Mesodermal cell (in vitro differentiated cells): ENCODE measurements around the gene CECR2.

Source experiments
- H3K27ac ChIP-seq: 2 replicates; pipeline ENCODE4 v1.7.0; 2013; ENCODE audit warnings: mild to moderate bottlenecking, low read depth, low read length, moderate library complexity; ENCODE audit not compliant: severe bottlenecking
- H3K36me3 ChIP-seq: 2 replicates; pipeline ENCODE4 v1.7.1; 2013; ENCODE audit warnings: mild to moderate bottlenecking, low read length, moderate library complexity; ENCODE audit not compliant: control insufficient read depth, insufficient read depth
- H3K4me1 ChIP-seq: one replicate; pipeline ENCODE4 v1.7.1; 2013; ENCODE audit warnings: mild to moderate bottlenecking, low read length; ENCODE audit not compliant: insufficient read depth, control insufficient read depth, poor library complexity, severe bottlenecking
- H3K4me3 ChIP-seq: 2 replicates; pipeline ENCODE4 v1.7.0; 2013; ENCODE audit warnings: low read length, control low read depth, mild to moderate bottlenecking; ENCODE audit not compliant: insufficient read depth, poor library complexity, severe bottlenecking; ENCODE audit errors: extremely low read depth
- H3K9me3 ChIP-seq: 2 replicates; pipeline ENCODE4 v1.7.1; 2013; ENCODE audit warnings: mild to moderate bottlenecking, low read length, moderate library complexity; ENCODE audit not compliant: control insufficient read depth
- WGBS, 2 experiments: methylation state at CpG; one replicate each; pipeline ENCODE4 v1.1.5; 2013; ENCODE audit warnings: missing lambda C conversion rate in 2 of 2; ENCODE audit not compliant: insufficient coverage in 2 of 2; 5-methylcytosine and 5-hydroxymethylcytosine counted together

CECR2 gene

GRCh38 chr22:17380359-17381087 is 11.3 kb downstream of the CECR2 start:
- Histone ChIP-seq H3K4me3 (no peak overlapping the region), H3K36me3 (peaks cover 3% of the 10 kb centered on the region), H3K4me1 (peaks cover 29% of the 10 kb centered on the region), H3K27ac (no peak overlapping the region), H3K9me3 (peaks cover 24% of the 10 kb centered on the region)
- WGBS, 2 experiments: 44 to 100% methylated on average over 1 to 3 of the region's 6 CpGs

- Histone ChIP-seq H3K36me3 (peaks cover 3% of the 10 kb centered on the region), H3K4me1 (peaks cover 25% of the 10 kb centered on the region), H3K9me3 (peaks cover 24% of the 10 kb centered on the region), H3K27ac (no peak overlapping the region), H3K4me3 (no peak overlapping the region)
- WGBS, 2 experiments: 51 to 64% methylated on average over 8 of the region's 12 CpGs
Measured at GRCh38 chr22:17381192-17381913, 12.1 kb downstream of the CECR2 start.

DNA sequence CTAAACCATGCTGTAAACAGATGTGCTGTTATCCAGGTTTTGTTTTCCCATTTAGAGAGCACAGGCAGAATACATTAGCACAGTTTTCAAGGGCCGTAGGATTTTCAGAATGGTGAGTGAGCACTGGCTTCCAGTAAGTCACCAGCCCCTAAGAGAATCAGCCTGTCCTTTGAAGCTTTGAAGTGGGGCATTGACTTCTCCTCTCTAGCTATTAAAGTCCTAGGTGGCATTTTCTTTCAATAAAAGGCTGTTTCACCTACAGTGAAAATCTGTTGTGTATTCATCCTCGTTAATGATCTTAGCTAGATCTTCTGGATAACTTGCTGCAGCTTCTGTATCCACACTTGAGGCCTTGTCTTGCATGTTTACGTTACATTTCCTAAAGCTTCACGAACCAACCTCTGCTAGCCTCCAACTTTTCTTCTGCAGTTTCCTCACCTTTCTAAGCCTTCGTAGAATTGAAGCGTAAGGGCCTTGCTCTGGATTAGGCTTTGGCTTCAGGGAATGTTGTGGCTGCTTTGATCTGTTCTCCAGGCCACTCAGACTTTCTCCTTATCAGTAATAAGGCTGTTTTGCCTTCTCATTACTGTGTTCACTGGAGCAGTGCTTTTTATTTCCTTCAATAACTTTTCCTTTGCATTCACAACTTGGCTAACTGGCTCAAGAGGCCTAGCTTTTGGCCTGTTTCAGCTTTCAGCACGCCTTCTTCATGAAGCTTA is 15.5 kb downstream of the CECR2 start:
- Histone ChIP-seq H3K27ac (peak overlapping the region; percentile 51), H3K9me3 (peaks cover 24% of the 10 kb centered on the region), H3K4me3 (no peak overlapping the region), H3K36me3 (peaks cover 27% of the 10 kb centered on the region), H3K4me1 (peaks cover 17% of the 10 kb centered on the region)
- 90 to 91% methylated on average over 4 to 7 of the region's 7 CpGs for WGBS, 2 experiments

GRCh38 chr22:17387356-17387755 is 18.1 kb downstream of the CECR2 start:
- H3K36me3 ChIP-seq: peaks cover 33% of the 10 kb centered on the region

DNA sequence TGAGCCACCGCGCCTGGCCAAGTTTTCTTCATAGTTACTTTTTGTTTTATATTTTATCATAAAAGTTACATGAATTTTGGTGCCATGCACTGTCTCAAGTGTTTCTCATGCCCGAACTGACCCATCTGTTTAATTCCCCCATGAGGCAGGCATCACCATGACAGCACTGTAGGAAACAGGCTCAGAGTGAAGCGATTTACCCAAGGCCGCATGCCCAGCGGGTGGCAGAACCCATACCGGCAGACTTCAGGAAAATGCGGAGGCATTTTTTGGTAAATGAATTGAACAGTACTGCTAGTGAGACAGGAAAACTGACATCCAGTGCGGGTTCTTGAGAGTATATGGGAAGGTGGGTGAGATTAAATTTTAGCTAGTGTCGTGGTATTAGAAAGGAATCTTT is 19.0 kb downstream of the CECR2 start:
- Histone ChIP-seq H3K36me3 (peaks cover 33% of the 10 kb centered on the region), H3K9me3 (peaks cover 17% of the 10 kb centered on the region), H3K4me1 (peaks cover 3% of the 10 kb centered on the region), H3K27ac (no peak overlapping the region), H3K4me3 (no peak overlapping the region)
- WGBS, 2 experiments: 68 to 79% methylated on average over 6 to 8 of the region's 10 CpGs

More at GRCh38 chr22:17387356-17387755, 18.1 kb downstream of the CECR2 start:
- 86 to 93% methylated on average over 7 of the region's 9 CpGs for WGBS, 2 experiments
- Histone ChIP-seq H3K9me3 (peaks cover 24% of the 10 kb centered on the region), H3K4me1 (peaks cover 3% of the 10 kb centered on the region), H3K4me3 (no peak overlapping the region), H3K27ac (peak overlapping the region; percentile 55)

- no peak overlapping the region for H3K4me3 ChIP-seq
- no peaks in the 10 kb centered on the region for H3K9me3 ChIP-seq
- H3K4me1 ChIP-seq: peaks cover 3% of the 10 kb centered on the region
- no peak overlapping the region for H3K27ac ChIP-seq
- WGBS, 2 experiments: 89 to 92% methylated on average over 2 of the region's 5 CpGs
- peaks cover 33% of the 10 kb centered on the region for H3K36me3 ChIP-seq
Measured at GRCh38 chr22:17390087-17390486, 20.8 kb downstream of the CECR2 start.

DNA sequence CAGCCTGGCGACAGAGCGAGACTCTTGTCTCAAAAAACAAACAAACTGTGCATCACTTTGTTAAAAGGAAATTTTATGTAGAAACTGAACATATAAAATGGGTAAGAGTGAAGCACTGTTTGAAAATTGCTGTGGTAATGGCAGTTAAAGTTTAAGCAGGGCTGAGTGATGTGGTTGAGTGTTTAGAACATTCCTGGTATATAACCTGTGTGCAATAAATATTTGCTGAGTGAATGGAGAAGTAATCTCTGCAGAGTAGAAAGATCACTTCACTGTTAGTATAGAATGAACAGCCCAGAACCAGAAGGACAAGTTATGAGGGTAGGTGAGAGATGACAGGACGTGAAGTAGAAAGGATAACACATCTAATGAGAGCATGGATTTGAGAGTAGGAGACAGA is 27.3 kb downstream of the CECR2 start:
- Histone ChIP-seq H3K27ac (no peak overlapping the region), H3K4me1 (peaks cover 4% of the 10 kb centered on the region), H3K36me3 (peaks cover 9% of the 10 kb centered on the region), H3K4me3 (no peak overlapping the region), H3K9me3 (no peaks in the 10 kb centered on the region)
- 100% methylated on average over 3 of the region's 3 CpGs for WGBS, 2 experiments

DNA sequence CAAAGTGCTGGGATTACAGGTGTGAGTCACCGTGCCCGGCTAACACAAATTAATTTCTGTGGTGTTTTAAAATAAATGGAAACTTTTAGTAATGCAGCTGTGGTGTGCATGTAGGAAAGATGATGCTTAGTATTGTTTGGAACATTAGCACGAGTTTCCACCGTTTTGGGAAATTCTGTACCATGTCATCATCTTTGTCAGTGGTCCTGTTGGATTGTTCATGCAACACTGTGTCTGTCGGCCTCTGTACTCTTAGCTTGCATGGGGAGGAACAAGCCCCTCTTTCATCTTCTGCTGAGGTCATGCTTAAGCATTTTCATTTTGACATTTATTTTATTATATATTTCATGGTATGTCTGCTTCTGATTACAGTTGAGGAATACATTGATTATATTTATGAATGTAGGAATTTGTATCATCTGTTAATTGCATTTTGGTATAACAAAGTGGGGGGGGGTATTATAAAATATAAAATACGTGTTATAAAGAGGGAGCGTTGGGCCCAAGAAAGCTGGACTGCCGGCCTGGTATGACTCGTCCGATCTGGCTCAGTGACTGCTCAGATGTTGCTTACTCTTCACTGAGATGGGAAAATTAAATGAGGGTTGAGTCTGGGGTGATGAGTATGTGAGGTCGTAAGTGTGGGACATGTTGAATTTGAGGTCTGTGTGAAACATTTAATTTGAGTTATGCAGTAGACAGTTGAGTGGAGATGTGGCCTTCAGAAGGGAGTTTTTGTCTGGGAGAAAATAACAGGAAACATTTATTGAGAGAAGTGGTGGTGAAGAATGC is 28.7 kb downstream of the CECR2 start:
- 95% methylated on average over 8 to 9 of the region's 11 CpGs for WGBS, 2 experiments
- Histone ChIP-seq H3K9me3 (no peaks in the 10 kb centered on the region), H3K27ac (peak overlapping the region; percentile 31), H3K4me3 (no peak overlapping the region), H3K4me1 (peaks cover 4% of the 10 kb centered on the region), H3K36me3 (peaks cover 2% of the 10 kb centered on the region)

DNA sequence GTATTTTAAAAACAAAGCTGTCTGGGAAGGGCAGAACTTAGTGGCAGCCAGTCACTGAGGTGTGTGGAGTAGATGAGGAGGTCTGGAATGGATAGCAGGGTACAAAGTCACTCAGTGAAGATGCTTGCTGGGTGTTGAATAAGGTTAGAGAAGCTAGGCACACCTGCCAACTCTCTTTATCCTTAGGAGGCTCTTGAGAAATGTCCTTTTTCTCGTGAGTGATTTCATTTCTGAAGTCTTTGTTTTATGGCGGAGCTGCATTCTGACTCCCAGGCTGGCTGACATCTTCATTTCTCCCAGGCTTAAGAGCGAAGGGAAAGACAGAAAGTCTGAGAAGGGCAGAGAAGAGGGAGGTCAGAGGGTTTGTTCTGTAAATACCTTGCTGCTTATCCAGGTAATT is 31.0 kb downstream of the CECR2 start:
- Histone ChIP-seq H3K4me3 (no peak overlapping the region), H3K27ac (no peak overlapping the region), H3K4me1 (peaks cover 4% of the 10 kb centered on the region), H3K36me3 (peaks cover 2% of the 10 kb centered on the region), H3K9me3 (no peaks in the 10 kb centered on the region)
- WGBS, 2 experiments: 85 to 100% methylated on average over 3 of the region's 3 CpGs

DNA sequence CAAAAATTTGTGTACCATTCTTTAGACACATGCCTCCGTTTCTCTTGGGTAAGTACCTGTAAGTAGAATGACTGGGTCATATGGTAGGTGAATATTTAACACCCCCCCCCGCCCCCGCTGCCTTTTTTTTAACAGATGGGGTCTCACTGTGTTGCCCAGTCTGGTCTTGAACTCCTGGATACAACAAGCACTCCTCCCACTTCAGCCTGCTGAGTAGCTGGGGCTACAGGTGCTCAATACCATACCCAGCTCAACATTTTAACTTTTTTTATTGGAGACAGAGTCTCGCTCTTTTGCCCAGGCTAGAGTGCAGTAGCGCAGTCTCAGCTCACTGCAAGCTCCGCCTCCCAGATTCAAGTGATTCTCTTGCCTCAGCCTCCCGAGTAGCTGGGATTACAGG is 32.5 kb downstream of the CECR2 start:
- H3K4me1 ChIP-seq: peaks cover 4% of the 10 kb centered on the region
- no peaks in the 10 kb centered on the region for H3K9me3 ChIP-seq
- no peak overlapping the region for H3K4me3 ChIP-seq
- no peaks in the 10 kb centered on the region for H3K36me3 ChIP-seq
- no peak overlapping the region for H3K27ac ChIP-seq
- WGBS, 2 experiments: 98 to 100% methylated on average over 4 of the region's 7 CpGs
